Fibroblast of lung (primary cell): ENCODE data around the gene RAB3GAP1. TPM values are rescaled to one million over a fixed set of nuclear protein-coding genes. Genes with fewer than 3 reads are reported as not detected.

Experiments used
- DNase-seq, 2 donors: peaks; one replicate each; pipeline versions ENCODE4 v3.0.0 to v3.0.0-alpha.2; 2010; ENCODE audit warnings: low read depth in 2 of 2
- H2AFZ ChIP-seq: 2 replicates; pipeline ENCODE4 v1.5.1; 2012; ENCODE audit warnings: low read length, control low read depth, inconsistent platforms
- H3K27ac ChIP-seq: 2 replicates; pipeline ENCODE4 v1.5.1; 2011; ENCODE audit warnings: low read length, control low read depth; ENCODE audit not compliant: insufficient read depth
- H3K27me3 ChIP-seq: 2 replicates; pipeline ENCODE4 v1.5.1; 2011; ENCODE audit warnings: mild to moderate bottlenecking, low read length; ENCODE audit not compliant: control insufficient read depth, insufficient read depth
- H3K36me3 ChIP-seq: 2 replicates; pipeline ENCODE4 v1.5.1; 2011; ENCODE audit warnings: low read length; ENCODE audit not compliant: control insufficient read depth, insufficient read depth
- H3K4me1 ChIP-seq: 2 replicates; pipeline ENCODE4 v1.5.1; 2011; ENCODE audit warnings: low read length; ENCODE audit not compliant: control insufficient read depth, insufficient read depth; ENCODE audit errors: extremely low read depth
- H3K4me2 ChIP-seq: 2 replicates; pipeline ENCODE4 v1.5.1; 2011; ENCODE audit warnings: low read length, control low read depth; ENCODE audit not compliant: insufficient read depth; ENCODE audit errors: extremely low read depth
- H3K4me3 ChIP-seq, 4 experiments: fragments of 200-600 bp in 1 of 4; sonication (generic) in 1 of 4; replicated peaks in 1 of 4; 2 replicates each; pipeline ENCODE4 v1.5.1; 2011 to 2016; ENCODE audit warnings: low read length in 4 of 4, low read depth in 3 of 4, mild to moderate bottlenecking in 3 of 4, control low read depth in 2 of 4, inconsistent platforms in 1 of 4, mixed read lengths in 1 of 4; ENCODE audit not compliant: insufficient read depth in 1 of 4; ENCODE audit errors: control extremely low read depth in 1 of 4
- H3K79me2 ChIP-seq: 2 replicates; pipeline ENCODE4 v1.5.1; 2012; ENCODE audit warnings: mild to moderate bottlenecking, low read length, inconsistent platforms; ENCODE audit not compliant: control insufficient read depth, insufficient read depth
- H3K9ac ChIP-seq: 2 replicates; pipeline ENCODE4 v1.5.1; 2011; ENCODE audit warnings: mild to moderate bottlenecking, low read length, control low read depth; ENCODE audit not compliant: insufficient read depth
- H3K9me3 ChIP-seq: 2 replicates; pipeline ENCODE4 v1.5.1; 2012; ENCODE audit warnings: low read depth, low read length; ENCODE audit not compliant: control insufficient read depth, insufficient read depth
- H4K20me1 ChIP-seq: 2 replicates; pipeline ENCODE4 v1.5.1; 2011; ENCODE audit warnings: low read length; ENCODE audit not compliant: control insufficient read depth, insufficient read depth; ENCODE audit errors: extremely low read depth
- EZH2 ChIP-seq: IDR thresholded peaks from 2 replicates; pipeline ENCODE4 v1.5.1; 2012; ENCODE audit warnings: low read length, control low read depth, mild to moderate bottlenecking; ENCODE audit errors: missing control alignments
- polyA plus RNA-seq, 2 donors: library from polyadenylated mRNA; depleted of rRNA in 1 of 2; stranded (reverse) in 1 of 2; unstranded in 1 of 2; fragments of >200 nt; gene quantifications; 2 replicates each; pipeline ENCODE4 v1.2.1, GENCODE V29; 2011 to 2012; ENCODE audit warnings: missing spikeins in 1 of 2
- total RNA-seq: library from RNA; depleted of rRNA; stranded (reverse); fragments of >200 nt; gene quantifications from 2 replicates; pipeline ENCODE4 v1.2.1, GENCODE V29; 2014
- TF ChIP-seq, protein P1 (sequence below), 2 donors: IDR thresholded peaks in 1 of 2; conservative IDR thresholded peaks in 1 of 2; 1 replicate in 1 of 2; 2 replicates in 1 of 2; pipeline ENCODE4 v1.5.1; 2011 to 2012; ENCODE audit warnings: low read length in 2 of 2, control low read depth in 1 of 2, inconsistent platforms in 1 of 2, low read depth in 1 of 2, mild to moderate bottlenecking in 1 of 2

Gene RAB3GAP1
- total and polyA plus RNA-seq, 2 donors (not counting 1 experiment from before 2014, with no cell fraction given): 42.4 to 82.6 TPM

DNA sequence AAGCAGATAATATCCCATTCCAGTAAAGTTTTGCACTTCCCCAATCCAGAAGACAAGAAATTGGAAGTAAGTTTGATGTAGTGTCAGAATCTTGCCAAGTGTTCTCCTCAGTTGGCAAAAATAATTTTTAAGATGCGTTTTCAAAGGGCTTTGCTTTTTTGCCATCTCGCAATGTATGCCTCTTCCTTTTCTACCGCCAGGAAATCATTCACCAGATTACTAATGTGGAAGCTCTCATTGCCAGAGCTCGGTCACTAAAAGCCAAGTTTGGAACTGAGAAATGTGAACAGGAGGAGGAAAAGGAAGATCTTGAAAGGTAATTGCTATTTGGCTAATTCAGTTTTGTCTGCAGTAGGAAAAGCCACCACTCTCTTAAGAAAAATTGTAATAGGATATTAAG is 110.7 kb downstream of the RAB3GAP1 start:
- TF ChIP-seq, protein P1, sequence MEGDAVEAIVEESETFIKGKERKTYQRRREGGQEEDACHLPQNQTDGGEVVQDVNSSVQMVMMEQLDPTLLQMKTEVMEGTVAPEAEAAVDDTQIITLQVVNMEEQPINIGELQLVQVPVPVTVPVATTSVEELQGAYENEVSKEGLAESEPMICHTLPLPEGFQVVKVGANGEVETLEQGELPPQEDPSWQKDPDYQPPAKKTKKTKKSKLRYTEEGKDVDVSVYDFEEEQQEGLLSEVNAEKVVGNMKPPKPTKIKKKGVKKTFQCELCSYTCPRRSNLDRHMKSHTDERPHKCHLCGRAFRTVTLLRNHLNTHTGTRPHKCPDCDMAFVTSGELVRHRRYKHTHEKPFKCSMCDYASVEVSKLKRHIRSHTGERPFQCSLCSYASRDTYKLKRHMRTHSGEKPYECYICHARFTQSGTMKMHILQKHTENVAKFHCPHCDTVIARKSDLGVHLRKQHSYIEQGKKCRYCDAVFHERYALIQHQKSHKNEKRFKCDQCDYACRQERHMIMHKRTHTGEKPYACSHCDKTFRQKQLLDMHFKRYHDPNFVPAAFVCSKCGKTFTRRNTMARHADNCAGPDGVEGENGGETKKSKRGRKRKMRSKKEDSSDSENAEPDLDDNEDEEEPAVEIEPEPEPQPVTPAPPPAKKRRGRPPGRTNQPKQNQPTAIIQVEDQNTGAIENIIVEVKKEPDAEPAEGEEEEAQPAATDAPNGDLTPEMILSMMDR (conservative IDR thresholded peaks at IDR 0.05 in 1 of 2, IDR thresholded peaks at IDR 0.05 in 1 of 2; ENCODE audit: low read depth in 1 of 2, low read length in 2 of 2): no peak
- no peak for TF ChIP-seq EZH2
- Histone ChIP-seq H3K79me2 (no peaks in the 10 kb centered on the region), H3K27ac (no peak overlapping the region), H3K4me1 (no peaks in the 10 kb centered on the region), H3K36me3 (no peaks in the 10 kb centered on the region), H2AFZ (no peak overlapping the region), H4K20me1 (no peaks in the 10 kb centered on the region), H3K4me3 (no peak overlapping the region), H3K9ac (no peak overlapping the region), H3K27me3 (no peaks in the 10 kb centered on the region), H3K4me2 (no peak overlapping the region), H3K9me3 (no peaks in the 10 kb centered on the region)
- no peak for DNase-seq

DNA sequence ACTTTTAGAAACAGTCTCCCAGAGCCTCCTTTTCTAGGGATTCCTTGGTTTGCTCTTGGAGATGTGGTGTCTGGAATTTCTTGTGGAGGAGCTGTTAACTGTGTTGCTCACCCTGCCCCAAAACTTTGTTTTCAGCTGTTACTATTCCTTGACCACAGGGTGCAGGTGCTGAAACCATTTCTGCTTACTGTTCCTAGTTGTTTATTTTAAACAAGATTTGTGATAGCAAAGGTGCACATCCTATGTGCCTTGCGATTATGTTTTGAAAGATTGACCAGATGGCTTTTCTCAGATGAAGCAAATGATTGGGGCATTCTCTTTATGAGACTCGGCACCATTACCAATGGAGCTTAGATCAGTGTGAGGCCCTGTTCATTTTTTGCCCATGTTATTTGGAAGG is 111.2 kb downstream of the RAB3GAP1 start:
- H4K20me1 ChIP-seq: no peaks in the 10 kb centered on the region
- no peaks in the 10 kb centered on the region for H3K4me1 ChIP-seq
- H3K9me3 ChIP-seq: no peaks in the 10 kb centered on the region
- TF ChIP-seq, protein P1 (conservative IDR thresholded peaks at IDR 0.05 in 1 of 2, IDR thresholded peaks at IDR 0.05 in 1 of 2; ENCODE audit: low read depth in 1 of 2, low read length in 2 of 2): no peak
- no peak for TF ChIP-seq EZH2
- no peak overlapping the region for H2AFZ ChIP-seq
- no peak for DNase-seq
- H3K4me2 ChIP-seq: no peak overlapping the region
- H3K4me3 ChIP-seq: no peak overlapping the region
- no peaks in the 10 kb centered on the region for H3K36me3 ChIP-seq
- no peaks in the 10 kb centered on the region for H3K79me2 ChIP-seq
- H3K27ac ChIP-seq: no peak overlapping the region
- H3K27me3 ChIP-seq: no peaks in the 10 kb centered on the region
- H3K9ac ChIP-seq: no peak overlapping the region

DNA sequence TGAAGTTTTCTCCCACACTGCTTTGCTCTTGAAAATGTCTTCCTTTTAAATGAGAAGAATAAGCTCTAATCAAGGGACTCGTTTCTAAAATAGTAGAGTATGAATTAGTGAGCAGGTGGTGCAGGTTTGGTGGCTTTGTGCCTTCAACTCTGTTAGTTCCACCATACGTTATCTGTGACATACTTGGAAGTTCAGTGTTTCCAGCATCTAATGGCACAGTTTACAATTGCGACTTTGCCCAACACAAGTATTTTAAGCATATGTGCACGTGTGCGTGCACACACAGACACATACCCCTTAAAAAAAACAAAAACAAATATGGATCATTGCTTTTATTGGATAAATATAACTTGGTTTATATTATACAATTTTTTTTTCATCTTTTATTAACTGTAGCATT is 111.8 kb downstream of the RAB3GAP1 start:
- Histone ChIP-seq H3K4me2 (no peak overlapping the region), H3K79me2 (no peaks in the 10 kb centered on the region), H2AFZ (no peak overlapping the region), H3K27ac (no peak overlapping the region), H4K20me1 (no peaks in the 10 kb centered on the region), H3K27me3 (no peaks in the 10 kb centered on the region), H3K9me3 (no peaks in the 10 kb centered on the region), H3K9ac (no peak overlapping the region), H3K4me3 (no peak overlapping the region), H3K4me1 (no peaks in the 10 kb centered on the region), H3K36me3 (peaks cover 4% of the 10 kb centered on the region)
- TF ChIP-seq EZH2: no peak
- TF ChIP-seq, protein P1 (conservative IDR thresholded peaks at IDR 0.05 in 1 of 2, IDR thresholded peaks at IDR 0.05 in 1 of 2; ENCODE audit: low read depth in 1 of 2, low read length in 2 of 2): no peak
- no peak for DNase-seq
